Esophagus muscularis mucosa (tissue), 4 donors: ENCODE measurements around the gene CSRNP2.
A peak's percentile ranks its signal among the peaks of the same experiment; 100 is the strongest.

Source experiments
- CTCF ChIP-seq, 3 experiments: fragments of 200-600 bp in 2 of 3; fragments of 450-650 bp in 1 of 3; sonication (generic) in 2 of 3; IDR thresholded peaks; one replicate each; pipeline ENCODE4 v1.5.1; 2017 to 2019; ENCODE audit warnings: antibody characterized with exemption in 3 of 3, mild to moderate bottlenecking in 2 of 3, moderate library complexity in 1 of 3
- EP300 ChIP-seq: sonication (generic); formaldehyde crosslinking; IDR thresholded peaks from one replicate; pipeline ENCODE4 v1.6.1; 2017; ENCODE audit warnings: antibody characterized with exemption
- POLR2A ChIP-seq: fragments of 450-650 bp; IDR thresholded peaks from one replicate; pipeline ENCODE4 v1.6.1; 2017; ENCODE audit warnings: antibody characterized with exemption, moderate library complexity, mild to moderate bottlenecking, low read depth
- POLR2AphosphoS5 ChIP-seq, 2 donors: sonication (generic); formaldehyde crosslinking; IDR thresholded peaks; one replicate each; pipeline ENCODE4 v1.6.1; 2017; ENCODE audit warnings: antibody characterized with exemption in 2 of 2

- TF ChIP-seq CTCF (IDR thresholded peaks at IDR 0.05): no peak
- TF ChIP-seq POLR2A: no peak
- TF ChIP-seq EP300: no peak
- TF ChIP-seq POLR2AphosphoS5 (IDR thresholded peaks at IDR 0.05): peak in 1 of 2 donors; percentile 24
Measured at GRCh38 chr12:51071663-51072062, 11.7 kb downstream of the CSRNP2 start.
